Panc1 (cell line): ENCODE results near the gene C3orf70. TPM values are rescaled to one million over a fixed set of nuclear protein-coding genes. Genes with fewer than 3 reads are reported as not detected.

Source experiments
- ATAC-seq: fragments of 200-7000 bp; cut with Tn5 transposase; 2 replicates; pipeline ENCODE4 v1.9.1; 2020; ENCODE audit warnings: mild to moderate bottlenecking, moderate library complexity
- BruUV-seq: library from RNA; stranded (reverse); fragments of 400-500 nt; replicated peaks from 2 replicates; lab custom pipeline; 2021; lab: Mats Ljungman, UMichigan
- CTCF ChIA-PET: fragments of 300-600 bp; sonication (Branson Sonifier 250); formaldehyde crosslinking; loops from one replicate; lab custom pipeline; 2022; ENCODE audit warnings: antibody characterized with exemption; lab: Charles Lee
- POLR2A ChIA-PET: fragments of 300-600 bp; sonication (Branson Sonifier 250); formaldehyde crosslinking; loops from one replicate; lab custom pipeline; 2022; ENCODE audit warnings: antibody characterized with exemption; lab: Charles Lee
- DNase-seq: peaks from one replicate; pipeline ENCODE4 v3.0.0-alpha.2; 2010; ENCODE audit warnings: low read depth, low spot score
- H3K27ac ChIP-seq: 2 replicates; pipeline ENCODE4 v1.5.1; 2011; ENCODE audit warnings: mild to moderate bottlenecking, low read length, inconsistent platforms
- H3K27me3 ChIP-seq: fragments of 200-500 bp; sonication (Bioruptor generic); 2 replicates; pipeline ENCODE4 v1.6.0; 2014; ENCODE audit warnings: low read length, inconsistent platforms; ENCODE audit not compliant: control insufficient read depth, insufficient read depth
- H3K36me3 ChIP-seq: fragments of 200-500 bp; sonication (Bioruptor generic); 2 replicates; pipeline ENCODE4 v1.5.1; 2014; ENCODE audit warnings: inconsistent platforms, mild to moderate bottlenecking, low read length, moderate library complexity; ENCODE audit not compliant: control insufficient read depth, insufficient read depth
- H3K4me1 ChIP-seq: 2 replicates; pipeline ENCODE4 v1.5.1; 2011; ENCODE audit warnings: inconsistent platforms, mild to moderate bottlenecking, low read length, moderate library complexity; ENCODE audit not compliant: control insufficient read depth, insufficient read depth
- H3K4me3 ChIP-seq, 2 experiments: 2 replicates each; pipeline ENCODE4 v1.5.1; 2011 to 2012; ENCODE audit warnings: low read depth in 2 of 2, low read length in 2 of 2, mild to moderate bottlenecking in 2 of 2, inconsistent platforms in 1 of 2, moderate library complexity in 1 of 2
- H3K9me3 ChIP-seq: fragments of 200-500 bp; sonication (Bioruptor generic); 2 replicates; pipeline ENCODE4 v1.5.1; 2014; ENCODE audit warnings: low read depth, mild to moderate bottlenecking, inconsistent platforms, low read length, moderate library complexity; ENCODE audit not compliant: control insufficient read depth, insufficient read depth
- POLR2AphosphoS5 ChIP-seq: IDR thresholded peaks from 2 replicates; pipeline ENCODE4 v1.6.1; 2012; ENCODE audit warnings: mild to moderate bottlenecking, low read depth, low read length, moderate library complexity
- SIN3A ChIP-seq: IDR thresholded peaks from 2 replicates; pipeline ENCODE4 v1.6.1; 2012; ENCODE audit warnings: low read depth, mild to moderate bottlenecking, low read length, moderate library complexity, borderline replicate concordance; ENCODE audit not compliant: insufficient read depth
- TCF7L2 ChIP-seq: IDR thresholded peaks from 2 replicates; pipeline ENCODE4 v1.6.1; 2011; ENCODE audit warnings: mild to moderate bottlenecking, low read depth, low read length, inconsistent platforms
- in situ Hi-C: cut with HindIII; loops from 2 replicates; pipeline ENCODE4 v1.10.0; 2016; ENCODE audit warnings: low sequenced_read_pairs, low pct_unique_long_range_greater_than_20kb
- intact Hi-C: fragments of 100-400 bp; cut with micrococcal nuclease; formaldehyde crosslinking; loops from one replicate; pipeline ENCODE4 v1.10.0; 2022; ENCODE audit not compliant: unreplicated experiment
- total RNA-seq: library from RNA; stranded (reverse); gene quantifications from one replicate; pipeline ENCODE4 v1.2.1, GENCODE V29; 2021; ENCODE audit not compliant: unreplicated experiment
- TF ChIP-seq, protein P1 (sequence below): fragments of 450-650 bp; IDR thresholded peaks from 2 replicates; pipeline ENCODE4 v1.5.1; 2017; ENCODE audit warnings: mild to moderate bottlenecking
- TF ChIP-seq, protein P2 (sequence below), 2 experiments: IDR thresholded peaks; 2 replicates each; pipeline ENCODE4 v1.6.1; 2011 to 2012; ENCODE audit warnings: low read depth in 2 of 2, control low read depth in 1 of 2, low read length in 1 of 2, mild to moderate bottlenecking in 1 of 2, moderate library complexity in 1 of 2; ENCODE audit not compliant: insufficient read depth in 1 of 2

The C3orf70 gene
- total RNA-seq, 1 experiment from 2014 or later: 0.10 TPM

DNA sequence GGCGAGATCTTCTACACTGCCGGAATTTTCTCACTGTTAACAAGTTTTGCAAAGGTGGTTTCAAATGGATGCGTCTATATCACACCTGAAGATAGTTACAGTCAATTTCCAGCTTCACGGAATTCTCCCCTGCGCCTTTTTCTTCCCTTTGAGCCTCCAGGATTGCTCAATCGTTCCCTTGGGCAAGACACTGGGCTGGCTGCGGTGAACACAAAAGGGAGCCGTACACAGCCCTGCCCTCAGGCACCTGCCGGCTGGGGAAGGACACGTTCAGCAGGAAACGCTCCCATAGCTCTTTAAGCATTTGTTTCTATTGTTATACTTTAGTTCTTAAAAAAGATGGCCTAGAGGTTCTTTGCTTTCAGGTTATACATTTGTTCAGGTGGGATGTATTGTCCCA, 85.7 kb downstream of the C3orf70 start:
- H3K9me3 ChIP-seq: no peaks in the 10 kb centered on the region
- no peaks in the 10 kb centered on the region for H3K27me3 ChIP-seq
- no peaks in the 10 kb centered on the region for H3K36me3 ChIP-seq
- in situ Hi-C loops: no loop called here
- POLR2A ChIA-PET: interaction anchor here (0.6 kb wide), 1 partner anchor 131 kb away, joined by 3 read pairs; no protein-coding TSS in a partner anchor
- ATAC-seq (no peak), DNase-seq (no peak)
- no peak overlapping the region for H3K27ac ChIP-seq
- CTCF ChIA-PET: no interaction called here
- H3K4me3 ChIP-seq: no peak overlapping the region
- intact Hi-C loops: no loop called here
- no TSS peak for BruUV-seq
- no peaks in the 10 kb centered on the region for H3K4me1 ChIP-seq
- TF ChIP-seq POLR2AphosphoS5: no peak
- TF ChIP-seq SIN3A: no peak
- TF ChIP-seq TCF7L2: no peak
- TF ChIP-seq, protein P1, sequence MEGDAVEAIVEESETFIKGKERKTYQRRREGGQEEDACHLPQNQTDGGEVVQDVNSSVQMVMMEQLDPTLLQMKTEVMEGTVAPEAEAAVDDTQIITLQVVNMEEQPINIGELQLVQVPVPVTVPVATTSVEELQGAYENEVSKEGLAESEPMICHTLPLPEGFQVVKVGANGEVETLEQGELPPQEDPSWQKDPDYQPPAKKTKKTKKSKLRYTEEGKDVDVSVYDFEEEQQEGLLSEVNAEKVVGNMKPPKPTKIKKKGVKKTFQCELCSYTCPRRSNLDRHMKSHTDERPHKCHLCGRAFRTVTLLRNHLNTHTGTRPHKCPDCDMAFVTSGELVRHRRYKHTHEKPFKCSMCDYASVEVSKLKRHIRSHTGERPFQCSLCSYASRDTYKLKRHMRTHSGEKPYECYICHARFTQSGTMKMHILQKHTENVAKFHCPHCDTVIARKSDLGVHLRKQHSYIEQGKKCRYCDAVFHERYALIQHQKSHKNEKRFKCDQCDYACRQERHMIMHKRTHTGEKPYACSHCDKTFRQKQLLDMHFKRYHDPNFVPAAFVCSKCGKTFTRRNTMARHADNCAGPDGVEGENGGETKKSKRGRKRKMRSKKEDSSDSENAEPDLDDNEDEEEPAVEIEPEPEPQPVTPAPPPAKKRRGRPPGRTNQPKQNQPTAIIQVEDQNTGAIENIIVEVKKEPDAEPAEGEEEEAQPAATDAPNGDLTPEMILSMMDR: no peak
- TF ChIP-seq, protein P2, sequence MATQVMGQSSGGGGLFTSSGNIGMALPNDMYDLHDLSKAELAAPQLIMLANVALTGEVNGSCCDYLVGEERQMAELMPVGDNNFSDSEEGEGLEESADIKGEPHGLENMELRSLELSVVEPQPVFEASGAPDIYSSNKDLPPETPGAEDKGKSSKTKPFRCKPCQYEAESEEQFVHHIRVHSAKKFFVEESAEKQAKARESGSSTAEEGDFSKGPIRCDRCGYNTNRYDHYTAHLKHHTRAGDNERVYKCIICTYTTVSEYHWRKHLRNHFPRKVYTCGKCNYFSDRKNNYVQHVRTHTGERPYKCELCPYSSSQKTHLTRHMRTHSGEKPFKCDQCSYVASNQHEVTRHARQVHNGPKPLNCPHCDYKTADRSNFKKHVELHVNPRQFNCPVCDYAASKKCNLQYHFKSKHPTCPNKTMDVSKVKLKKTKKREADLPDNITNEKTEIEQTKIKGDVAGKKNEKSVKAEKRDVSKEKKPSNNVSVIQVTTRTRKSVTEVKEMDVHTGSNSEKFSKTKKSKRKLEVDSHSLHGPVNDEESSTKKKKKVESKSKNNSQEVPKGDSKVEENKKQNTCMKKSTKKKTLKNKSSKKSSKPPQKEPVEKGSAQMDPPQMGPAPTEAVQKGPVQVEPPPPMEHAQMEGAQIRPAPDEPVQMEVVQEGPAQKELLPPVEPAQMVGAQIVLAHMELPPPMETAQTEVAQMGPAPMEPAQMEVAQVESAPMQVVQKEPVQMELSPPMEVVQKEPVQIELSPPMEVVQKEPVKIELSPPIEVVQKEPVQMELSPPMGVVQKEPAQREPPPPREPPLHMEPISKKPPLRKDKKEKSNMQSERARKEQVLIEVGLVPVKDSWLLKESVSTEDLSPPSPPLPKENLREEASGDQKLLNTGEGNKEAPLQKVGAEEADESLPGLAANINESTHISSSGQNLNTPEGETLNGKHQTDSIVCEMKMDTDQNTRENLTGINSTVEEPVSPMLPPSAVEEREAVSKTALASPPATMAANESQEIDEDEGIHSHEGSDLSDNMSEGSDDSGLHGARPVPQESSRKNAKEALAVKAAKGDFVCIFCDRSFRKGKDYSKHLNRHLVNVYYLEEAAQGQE (IDR thresholded peaks at IDR 0.05; ENCODE audit: insufficient read depth in 1 of 2, low read depth in 2 of 2, low read length in 1 of 2): no peak

DNA sequence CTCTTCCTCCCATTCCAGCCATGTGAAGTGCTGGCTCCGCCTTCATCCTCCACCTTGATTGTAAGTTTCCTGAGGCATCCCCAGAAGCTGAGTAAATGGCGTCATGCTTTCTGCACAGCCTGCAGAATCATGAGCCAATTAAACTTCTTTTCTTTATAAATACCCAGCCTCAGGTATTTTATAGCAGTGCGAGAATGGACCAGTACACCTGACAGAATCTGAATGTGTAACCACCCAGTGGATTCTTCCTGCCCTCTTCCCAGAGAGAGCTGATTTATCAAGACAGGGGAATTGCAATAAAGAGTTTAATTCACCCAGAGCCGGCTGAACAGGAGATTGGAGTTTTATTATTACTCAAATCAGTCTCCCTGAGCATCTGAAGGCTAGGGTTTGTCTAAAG, 86.6 kb downstream of the C3orf70 start:
- Histone ChIP-seq H3K27me3 (no peaks in the 10 kb centered on the region), H3K4me1 (no peaks in the 10 kb centered on the region), H3K9me3 (no peaks in the 10 kb centered on the region), H3K4me3 (no peak overlapping the region), H3K36me3 (no peaks in the 10 kb centered on the region), H3K27ac (no peak overlapping the region)
- CTCF ChIA-PET: no interaction called here
- intact Hi-C loops: no loop called here
- in situ Hi-C loops: no loop called here
- no TSS peak for BruUV-seq
- ATAC-seq (no peak), DNase-seq (no peak)
- TF ChIP-seq POLR2AphosphoS5 (no peak), SIN3A (no peak), TCF7L2 (no peak)
- TF ChIP-seq, protein P1: no peak
- TF ChIP-seq, protein P2 (IDR thresholded peaks at IDR 0.05; ENCODE audit: insufficient read depth in 1 of 2, low read depth in 2 of 2, low read length in 1 of 2): no peak
- POLR2A ChIA-PET: no interaction called here
